ENCODE results near the gene GNB1L. TPM values are rescaled to one million over a fixed set of nuclear protein-coding genes. Genes with fewer than 3 reads are reported as not detected.

GNB1L gene
- total RNA-seq, 1 experiment from 2014 or later, result 96.1 TPM

DNA sequence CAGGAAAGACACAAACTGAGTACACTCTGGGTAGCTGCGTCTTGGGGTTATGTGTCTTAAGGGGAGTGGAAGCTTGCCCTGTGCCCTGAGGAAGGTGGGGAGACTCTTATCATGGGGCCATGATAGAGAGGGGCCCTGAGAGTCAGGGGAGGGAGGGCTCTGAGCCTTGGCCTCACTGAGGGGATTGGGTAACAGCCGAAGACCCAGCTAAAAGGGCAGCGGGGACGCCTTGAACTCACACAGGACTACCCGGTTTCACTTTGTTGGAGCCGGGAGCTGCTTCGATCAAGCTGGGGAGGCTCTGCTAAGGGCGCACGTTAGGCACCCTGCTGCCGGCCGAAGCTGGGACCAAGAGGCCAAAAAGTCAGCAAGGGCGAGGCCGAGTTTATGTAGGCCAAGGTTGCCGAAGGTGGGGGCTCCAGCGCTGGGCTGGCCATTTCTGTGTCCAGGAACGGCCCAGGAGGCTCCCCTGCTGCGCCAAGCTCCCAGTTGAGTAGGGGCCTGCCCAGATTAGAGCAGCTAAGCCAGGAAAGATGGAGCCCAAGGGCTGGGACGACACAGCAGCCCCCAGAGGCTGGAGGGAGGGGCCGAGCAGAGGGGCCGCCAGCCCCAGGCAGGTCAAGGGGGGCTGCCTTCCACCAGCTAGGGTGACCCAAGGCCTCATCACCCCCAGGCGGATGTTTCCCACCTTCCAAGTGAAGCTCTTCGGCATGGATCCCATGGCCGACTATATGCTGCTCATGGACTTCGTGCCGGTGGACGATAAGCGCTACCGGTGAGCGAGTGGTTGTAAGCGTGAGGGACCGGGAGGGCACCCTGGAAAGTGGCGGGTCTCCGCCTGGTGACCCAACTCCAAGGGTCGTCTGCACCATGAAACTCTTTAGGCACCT lies 91.9 kb downstream of the GNB1L start:
- DNase-seq (ENCODE audit: low spot score), result no peak

GRCh38 chr22:19761725-19762567 lies 92.7 kb downstream of the GNB1L start:
- no peak for DNase-seq (ENCODE audit: low spot score)

GRCh38 chr22:19760951-19761724 lies 93.5 kb downstream of the GNB1L start:
- DNase-seq (ENCODE audit: low spot score), result no peak

DNA sequence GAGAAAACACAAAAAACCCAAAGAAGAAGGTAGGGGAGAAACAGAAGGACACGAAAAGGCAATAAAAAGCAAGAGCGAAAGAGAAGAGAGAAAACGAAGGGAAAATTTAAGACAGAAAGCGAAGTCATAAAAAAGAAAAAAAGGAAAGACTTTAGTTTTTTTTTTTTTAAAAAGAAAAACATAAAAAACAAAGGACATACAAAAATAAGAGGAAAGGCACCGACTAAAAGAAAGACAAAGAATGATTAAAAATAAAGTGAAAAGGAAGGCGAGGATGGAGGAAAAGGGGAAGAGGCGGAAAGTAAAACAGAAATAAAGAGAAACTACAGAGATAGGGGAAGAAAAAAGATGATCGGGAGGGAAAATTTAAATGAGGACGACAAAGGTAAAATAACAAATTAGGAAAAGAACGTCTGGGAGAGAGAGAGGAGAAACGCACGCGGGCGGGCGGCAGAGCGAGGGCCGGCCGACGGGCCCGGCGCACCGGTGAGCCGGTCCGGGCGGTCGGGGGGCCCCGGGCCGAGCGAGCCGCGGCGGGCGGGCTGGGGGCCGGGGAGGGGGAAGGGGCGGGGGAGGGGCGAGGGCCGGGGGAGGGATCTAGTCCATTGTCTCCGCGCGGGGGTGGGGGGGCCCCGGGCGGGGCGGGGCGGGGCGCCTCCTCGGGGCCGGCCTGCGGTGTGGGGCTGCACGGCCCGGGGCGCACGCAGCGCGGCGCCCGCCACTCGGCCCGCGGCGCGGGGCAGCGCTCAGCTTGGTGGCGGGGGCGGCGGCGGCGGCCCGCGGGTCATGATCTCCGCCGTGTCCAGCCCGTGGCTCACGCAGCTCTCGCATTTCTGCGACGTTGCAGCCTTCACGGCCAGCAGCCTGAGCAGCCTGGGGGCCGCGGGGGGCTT lies 94.4 kb downstream of the GNB1L start, which contains the start of gene TBX1:
Gene TBX1, plus strand, starts transcription at position 721 of the 893 bp plus-strand sequence. Its CDS starts 66 bp downstream, at position 787.
- DNase-seq (ENCODE audit: low spot score), result no peak

DNA sequence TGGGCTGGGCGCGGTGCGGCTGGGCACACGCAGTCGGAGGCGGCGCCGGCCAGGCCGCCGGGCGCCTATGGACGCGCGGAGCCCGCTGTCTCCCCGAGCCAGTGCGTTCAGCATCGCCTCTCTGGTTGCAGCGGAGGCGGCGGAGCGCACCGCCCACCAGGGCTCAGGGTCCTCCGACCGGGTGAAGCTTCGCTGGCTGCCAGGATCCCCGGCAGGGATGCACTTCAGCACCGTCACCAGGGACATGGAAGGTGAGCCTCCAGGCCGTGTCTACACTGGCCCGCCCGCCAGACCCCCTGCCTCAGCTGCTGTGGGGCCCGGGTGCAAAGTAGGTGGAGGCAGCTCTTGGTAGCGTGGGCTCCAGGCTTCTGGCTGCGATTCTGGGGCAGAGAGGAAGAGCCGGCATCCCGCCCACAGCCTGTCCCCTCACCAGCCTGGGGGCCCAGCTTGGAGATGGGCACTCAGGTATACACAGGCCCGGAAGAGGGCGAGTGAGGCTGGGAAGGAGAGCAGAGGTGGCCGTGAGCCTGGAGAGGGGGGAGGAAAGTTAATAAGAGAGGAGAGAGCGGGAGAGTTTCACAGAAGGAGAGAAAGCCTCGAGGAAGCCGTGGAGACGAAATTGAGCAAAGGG lies 95.1 kb downstream of the GNB1L start:
- DNase-seq (ENCODE audit: low spot score), result no peak

- no peak for DNase-seq (ENCODE audit: low spot score)
Measured at GRCh38 chr22:19758896-19759426, 95.7 kb downstream of the GNB1L start.

DNA sequence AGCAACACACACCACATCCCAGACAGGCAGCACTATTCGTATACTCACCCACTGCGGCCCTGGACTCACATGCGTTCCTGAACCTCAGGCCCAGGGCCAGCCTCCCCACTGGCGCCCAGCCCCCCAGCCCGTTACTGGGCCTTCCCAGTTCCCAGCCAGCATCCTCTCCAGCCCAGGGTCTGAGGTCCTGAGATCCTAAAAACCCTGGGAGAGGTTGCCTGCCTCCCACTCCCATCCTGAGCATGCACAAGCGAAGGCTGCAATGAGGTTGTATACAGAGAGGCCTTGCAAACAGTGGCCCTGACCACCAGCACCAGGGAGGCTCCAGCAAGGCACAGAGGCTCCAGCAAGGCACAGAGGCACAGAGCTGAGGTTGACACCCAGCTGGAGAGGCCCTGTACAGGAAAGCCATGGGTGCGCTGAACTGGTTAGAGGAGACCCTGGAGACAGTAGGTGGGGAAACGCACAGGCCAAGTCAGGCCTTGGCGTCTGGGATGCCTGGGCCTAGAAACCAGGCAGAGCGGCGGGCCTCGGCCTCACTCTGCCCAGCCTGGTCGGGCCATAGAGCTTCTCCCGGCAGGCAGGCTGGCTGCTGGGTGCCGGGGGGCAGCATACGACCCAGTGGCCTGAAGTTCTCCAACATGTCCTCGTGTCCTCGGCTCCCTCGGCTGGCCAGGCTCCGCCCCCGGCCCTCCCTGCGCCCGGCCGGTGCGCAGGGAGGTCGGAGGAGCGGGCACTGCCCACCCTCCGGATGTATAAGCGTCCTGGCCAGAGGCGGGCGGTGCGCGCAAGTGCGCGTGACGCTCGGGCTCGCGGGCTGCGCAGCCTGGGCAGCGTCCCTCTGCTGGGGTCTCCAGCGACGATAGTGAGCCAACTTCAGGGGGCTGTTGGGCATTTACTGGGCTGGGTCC lies 96.4 kb downstream of the GNB1L start:
- DNase-seq (ENCODE audit: low spot score), result no peak

GRCh38 chr22:19757140-19757984 lies 97.3 kb downstream of the GNB1L start:
- no peak for DNase-seq (ENCODE audit: low spot score)

DNA sequence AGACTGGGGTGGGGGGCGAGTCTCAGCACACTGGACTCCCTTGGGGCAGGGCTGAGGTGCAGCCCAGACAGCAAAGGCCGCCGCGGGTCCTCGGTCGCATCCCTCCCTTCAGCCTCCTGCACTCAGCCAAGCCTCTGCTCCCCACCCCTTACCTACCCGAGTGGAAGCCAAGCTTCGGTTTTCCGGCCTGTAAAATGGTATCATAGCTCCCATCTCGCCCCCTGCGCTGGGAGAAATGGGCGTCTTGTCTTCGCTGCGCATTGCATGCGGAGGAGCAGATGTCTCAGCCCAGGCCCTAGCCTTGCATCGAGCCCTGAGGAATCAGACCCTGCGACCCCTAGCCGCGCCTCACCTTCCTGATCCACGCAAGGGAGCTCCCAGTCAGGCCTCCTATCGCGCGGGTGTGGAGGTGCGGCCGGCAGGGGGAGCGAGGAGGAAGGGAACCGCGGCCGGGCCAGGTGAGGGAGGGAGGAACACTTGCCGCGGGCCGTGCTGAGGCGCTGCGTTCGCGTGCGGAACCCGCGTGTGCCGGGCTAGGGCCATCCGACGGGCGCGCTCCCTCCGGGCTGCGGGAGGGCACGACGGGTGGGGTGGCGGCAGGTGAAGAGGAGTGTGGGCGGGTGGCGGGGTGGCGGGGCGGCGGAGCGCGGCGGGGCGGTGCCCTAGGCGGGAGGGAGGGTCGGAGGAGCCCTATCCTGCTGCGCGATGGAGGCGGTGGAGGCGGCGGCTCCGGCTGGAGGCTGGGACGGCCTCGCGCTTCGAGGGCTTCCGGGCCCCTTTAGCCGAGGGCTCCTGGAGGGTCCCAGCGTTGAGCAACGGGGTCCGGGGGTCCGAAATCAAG lies 98.2 kb downstream of the GNB1L start:
- DNase-seq (ENCODE audit: low spot score), result peak; percentile 90

- DNase-seq (ENCODE audit: low spot score), result no peak
Measured at GRCh38 chr22:19755722-19756287, 98.9 kb downstream of the GNB1L start.

DNA sequence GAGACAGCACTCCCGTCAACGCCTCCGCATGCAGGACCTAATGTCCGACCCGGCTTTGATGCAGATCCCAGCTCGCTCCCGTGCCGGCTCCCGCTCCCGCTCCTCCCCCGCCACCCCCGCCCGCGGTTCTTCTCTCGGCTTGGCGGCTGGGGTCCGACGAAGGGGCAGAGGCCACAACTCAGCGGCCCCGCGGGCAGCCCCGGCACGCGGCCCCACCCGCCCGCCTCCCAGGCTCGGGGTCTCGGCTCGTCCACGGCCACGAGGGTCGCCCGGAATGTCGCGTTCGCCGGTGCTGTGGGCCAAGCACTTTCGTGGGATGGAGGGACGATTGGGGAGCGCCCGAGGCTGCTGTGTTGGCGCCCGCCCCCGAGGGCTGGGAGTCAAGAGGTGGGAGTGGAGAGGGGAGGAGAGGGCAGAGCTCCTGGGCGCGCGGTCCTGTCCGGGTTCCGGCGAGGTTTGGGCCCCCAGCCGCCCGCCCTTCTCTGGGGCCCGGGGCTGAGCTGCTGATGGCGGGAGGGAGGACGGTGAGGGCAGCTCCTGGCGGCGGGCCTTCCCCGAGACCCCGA lies 99.4 kb downstream of the GNB1L start:
- no peak for DNase-seq (ENCODE audit: low spot score)

DNA sequence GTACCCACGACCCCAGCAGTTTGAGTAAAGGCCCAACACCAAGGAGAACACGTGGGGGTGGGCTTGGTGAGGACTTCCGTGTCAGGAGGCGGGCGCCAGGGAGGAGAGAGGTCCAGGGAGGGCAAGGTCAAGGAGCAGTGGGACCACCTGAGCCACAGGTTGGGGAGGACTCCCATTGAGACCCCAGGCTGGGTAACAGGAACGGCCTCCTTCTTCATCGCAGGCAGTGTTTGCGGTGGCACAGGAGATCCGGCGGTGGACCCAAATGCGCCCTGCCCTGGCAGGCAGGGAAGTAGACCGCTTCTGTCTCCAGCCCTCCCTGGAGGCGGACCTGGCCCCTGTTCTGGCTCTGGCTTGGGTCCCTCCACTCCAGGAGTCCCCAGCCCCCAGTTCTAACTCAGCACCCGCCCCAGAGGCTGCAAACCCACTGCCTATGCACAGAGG lies 100.0 kb downstream of the GNB1L start:
- DNase-seq (ENCODE audit: low spot score), result no peak

DNA sequence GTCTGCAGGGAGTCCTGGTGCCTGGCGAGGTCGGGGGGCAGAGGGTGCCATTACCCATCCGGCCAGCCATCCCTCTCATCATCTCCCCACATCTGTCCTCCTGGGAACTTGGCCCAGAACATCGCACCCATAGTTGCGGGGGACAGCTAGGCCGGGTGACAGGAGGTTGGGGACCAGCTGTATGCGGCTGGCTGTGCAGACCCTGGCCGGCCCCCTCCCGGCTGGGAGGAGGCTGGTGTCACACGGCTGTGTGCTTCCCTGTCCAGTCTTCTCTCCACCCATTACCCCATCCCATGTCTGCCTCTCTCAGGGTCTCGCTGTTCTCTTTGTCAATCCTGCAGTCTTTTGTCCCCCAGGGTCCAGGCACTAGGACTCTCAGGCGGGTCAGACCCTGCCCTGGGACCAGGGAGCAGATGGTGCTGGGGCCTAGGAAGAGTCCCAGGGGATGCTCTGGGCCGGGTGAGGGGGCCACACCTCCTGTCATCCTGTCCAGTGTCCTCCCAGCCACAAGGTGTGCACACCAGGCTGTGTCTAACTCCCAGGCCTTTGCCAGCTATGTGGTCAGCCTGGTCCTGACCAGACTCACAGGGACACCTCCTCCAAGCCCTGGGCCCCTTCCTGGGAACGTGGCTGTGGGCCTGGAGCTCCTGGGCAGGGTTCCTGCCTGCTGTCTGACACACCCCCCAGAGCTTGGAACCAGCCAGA lies 100.5 kb downstream of the GNB1L start:
- DNase-seq (ENCODE audit: low spot score), result no peak

DNA sequence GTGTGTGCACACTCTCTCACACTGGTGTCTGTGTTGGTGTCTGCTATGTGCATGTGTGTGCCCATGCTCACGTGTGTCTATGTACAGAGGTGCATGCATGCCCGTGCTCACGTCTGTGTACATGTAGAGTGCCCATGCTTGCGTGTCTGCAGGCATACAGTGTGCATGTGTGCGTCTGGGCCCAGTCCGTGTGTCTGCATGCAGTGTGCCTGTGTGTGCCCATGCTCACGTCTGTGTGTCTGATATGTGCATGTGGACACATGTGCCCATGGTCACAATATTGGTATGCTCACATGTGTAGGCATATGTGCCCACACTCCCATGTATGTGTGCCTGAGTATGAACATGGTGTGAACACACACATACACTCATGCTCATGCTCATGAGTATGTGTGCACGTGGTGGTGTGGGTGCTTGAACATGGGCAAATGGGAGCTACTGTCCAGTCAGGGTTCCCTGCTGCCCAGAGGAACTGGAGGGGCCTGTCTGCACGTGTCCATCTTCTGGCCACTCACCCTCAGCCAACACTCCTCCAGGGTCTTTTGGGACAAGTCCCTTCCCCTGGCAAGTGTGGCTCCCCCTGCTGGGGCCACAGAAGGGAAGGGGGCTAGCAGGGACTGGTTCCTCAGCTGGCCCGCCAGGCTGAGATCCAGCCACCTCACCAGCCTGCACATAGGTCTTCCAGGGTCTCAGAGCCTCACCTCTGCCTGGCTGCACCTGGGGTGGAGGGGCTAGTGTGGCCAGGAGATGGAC lies 101.4 kb downstream of the GNB1L start:
- no peak for DNase-seq (ENCODE audit: low spot score)

All from HT-29 (cell line).